Activated naive CD8-positive, alpha-beta T cell treated with anti-CD3 and anti-CD28 coated beads, Interleukin-2, amount 10 ng/mL, durations not matched to agents 7 days and 5 days (primary cell): ENCODE results near the gene SFI1. TPM values are rescaled to one million over a fixed set of nuclear protein-coding genes. Genes with fewer than 3 reads are reported as not detected.

ENCODE experiments used
- ATAC-seq: fragments of 150-1000 bp; cut with Tn5 transposase; one replicate; pipeline ENCODE4 v1.10.0; 2021; ENCODE audit warnings: low read depth, moderate library complexity
- POLR2A ChIA-PET: fragments of 350-600 bp; sonication (Branson Sonifier 250); formaldehyde crosslinking; loops from one replicate; lab custom pipeline; 2021; ENCODE audit warnings: antibody characterized with exemption; lab: Charles Lee
- DNase-seq: peaks from one replicate; pipeline ENCODE4 v3.0.0; 2021
- H3K27ac Mint-ChIP-seq: one replicate; pipeline ENCODE4 v1.8.0; 2022; ENCODE audit warnings: mild to moderate bottlenecking, mixed read lengths
- H3K27me3 Mint-ChIP-seq: one replicate; pipeline ENCODE4 v1.8.0; 2022; ENCODE audit warnings: mild to moderate bottlenecking, moderate library complexity, mixed read lengths
- H3K36me3 Mint-ChIP-seq: one replicate; pipeline ENCODE4 v1.8.0; 2021; ENCODE audit warnings: mild to moderate bottlenecking, mixed read lengths
- H3K4me1 Mint-ChIP-seq: one replicate; pipeline ENCODE4 v1.8.0; 2021; ENCODE audit warnings: mixed read lengths
- H3K4me3 Mint-ChIP-seq: one replicate; pipeline ENCODE4 v1.8.0; 2022; ENCODE audit warnings: mild to moderate bottlenecking, moderate library complexity, mixed read lengths
- H3K9me3 Mint-ChIP-seq: one replicate; pipeline ENCODE4 v1.8.0; 2021; ENCODE audit warnings: mixed read lengths
- total RNA-seq, 2 experiments: library from RNA; stranded (reverse); gene quantifications; one replicate each; pipeline ENCODE4 v1.2.3, GENCODE V29; 2021

Gene SFI1
- total RNA-seq, 2 experiments from 2014 or later = 209 to 210 TPM

- Mint-ChIP-seq H3K9me3 (no peaks in the 10 kb centered on the region), H3K4me3 (no peak overlapping the region), H3K36me3 (peaks cover 4% of the 10 kb centered on the region), H3K27me3 (no peaks in the 10 kb centered on the region), H3K27ac (no peak overlapping the region), H3K4me1 (no peaks in the 10 kb centered on the region)
- no peak for DNase-seq
- ATAC-seq = no peak
- POLR2A ChIA-PET = interaction anchor here (0.7 kb wide), 1 partner anchor 11 kb away, joined by 3 read pairs; no protein-coding TSS in a partner anchor
These were observed 98.9 kb downstream of the SFI1 start for GRCh38 chr22:31595271-31595670.

- Mint-ChIP-seq H3K27me3 (no peaks in the 10 kb centered on the region), H3K27ac (no peak overlapping the region), H3K36me3 (peaks cover 10% of the 10 kb centered on the region), H3K9me3 (no peaks in the 10 kb centered on the region), H3K4me1 (no peaks in the 10 kb centered on the region), H3K4me3 (no peak overlapping the region)
- DNase-seq (no peak), ATAC-seq (no peak)
- POLR2A ChIA-PET = no interaction called here
These were observed 106.1 kb downstream of the SFI1 start for GRCh38 chr22:31602259-31602952.

GRCh38 chr22:31603081-31603525 lies 106.8 kb downstream of the SFI1 start:
- POLR2A ChIA-PET = no interaction called here
- DNase-seq (no peak), ATAC-seq (no peak)
- no peaks in the 10 kb centered on the region for H3K9me3 Mint-ChIP-seq
- H3K4me3 Mint-ChIP-seq = no peak overlapping the region
- peaks cover 10% of the 10 kb centered on the region for H3K36me3 Mint-ChIP-seq
- no peaks in the 10 kb centered on the region for H3K27me3 Mint-ChIP-seq
- H3K27ac Mint-ChIP-seq = no peak overlapping the region
- H3K4me1 Mint-ChIP-seq = no peaks in the 10 kb centered on the region

- DNase-seq (no peak), ATAC-seq (no peak)
- no peaks in the 10 kb centered on the region for H3K9me3 Mint-ChIP-seq
- no peaks in the 10 kb centered on the region for H3K27me3 Mint-ChIP-seq
- peaks cover 13% of the 10 kb centered on the region for H3K36me3 Mint-ChIP-seq
- H3K27ac Mint-ChIP-seq = no peak overlapping the region
- H3K4me3 Mint-ChIP-seq = no peak overlapping the region
- POLR2A ChIA-PET = no interaction called here
- no peaks in the 10 kb centered on the region for H3K4me1 Mint-ChIP-seq
These were observed 107.2 kb downstream of the SFI1 start for GRCh38 chr22:31603574-31603973.

GRCh38 chr22:31604137-31604705 lies 107.9 kb downstream of the SFI1 start:
- DNase-seq (no peak), ATAC-seq (no peak)
- H3K9me3 Mint-ChIP-seq = no peaks in the 10 kb centered on the region
- no peak overlapping the region for H3K27ac Mint-ChIP-seq
- POLR2A ChIA-PET = no interaction called here
- H3K4me1 Mint-ChIP-seq = no peaks in the 10 kb centered on the region
- H3K27me3 Mint-ChIP-seq = no peaks in the 10 kb centered on the region
- H3K36me3 Mint-ChIP-seq = peaks cover 13% of the 10 kb centered on the region
- no peak overlapping the region for H3K4me3 Mint-ChIP-seq

- no peaks in the 10 kb centered on the region for H3K9me3 Mint-ChIP-seq
- no peak for ATAC-seq
- POLR2A ChIA-PET = no interaction called here
These were observed 108.7 kb downstream of the SFI1 start for GRCh38 chr22:31604746-31605705.

GRCh38 chr22:31605851-31606585 lies 109.7 kb downstream of the SFI1 start:
- H3K27me3 Mint-ChIP-seq = no peaks in the 10 kb centered on the region
- POLR2A ChIA-PET = no interaction called here

More at GRCh38 chr22:31604746-31605705, 108.7 kb downstream of the SFI1 start:
- no peak for DNase-seq
- Mint-ChIP-seq H3K4me1 (no peaks in the 10 kb centered on the region), H3K4me3 (no peak overlapping the region), H3K36me3 (peaks cover 13% of the 10 kb centered on the region), H3K27ac (peak overlapping the region; percentile 63), H3K27me3 (no peaks in the 10 kb centered on the region)

GRCh38 chr22:31607696-31608095 lies 111.4 kb downstream of the SFI1 start:
- H3K27ac Mint-ChIP-seq = no peak overlapping the region
- no peaks in the 10 kb centered on the region for H3K27me3 Mint-ChIP-seq
- H3K36me3 Mint-ChIP-seq = peaks cover 11% of the 10 kb centered on the region
- no peak for ATAC-seq
- DNase-seq = peak; percentile 17
- H3K4me1 Mint-ChIP-seq = no peaks in the 10 kb centered on the region
- H3K4me3 Mint-ChIP-seq = no peak overlapping the region
- POLR2A ChIA-PET = no interaction called here
- H3K9me3 Mint-ChIP-seq = no peaks in the 10 kb centered on the region

More at GRCh38 chr22:31605851-31606585, 109.7 kb downstream of the SFI1 start:
- Mint-ChIP-seq H3K27ac (no peak overlapping the region), H3K4me3 (no peak overlapping the region), H3K4me1 (no peaks in the 10 kb centered on the region), H3K9me3 (no peaks in the 10 kb centered on the region), H3K36me3 (peaks cover 13% of the 10 kb centered on the region)
- DNase-seq (no peak), ATAC-seq (no peak)

- Mint-ChIP-seq H3K27ac (peak overlapping the region; percentile 30), H3K36me3 (peaks cover 11% of the 10 kb centered on the region), H3K27me3 (no peaks in the 10 kb centered on the region), H3K4me1 (no peaks in the 10 kb centered on the region), H3K9me3 (no peaks in the 10 kb centered on the region), H3K4me3 (no peak overlapping the region)
- DNase-seq (peak; percentile 17), ATAC-seq (no peak)
- POLR2A ChIA-PET = no interaction called here
These were observed 113.4 kb downstream of the SFI1 start for GRCh38 chr22:31609716-31610115.

GRCh38 chr22:31610611-31611010 lies 114.3 kb downstream of the SFI1 start:
- ATAC-seq (no peak), DNase-seq (no peak)
- POLR2A ChIA-PET = no interaction called here
- peaks cover 6% of the 10 kb centered on the region for H3K4me1 Mint-ChIP-seq
- H3K9me3 Mint-ChIP-seq = no peaks in the 10 kb centered on the region
- peaks cover 7% of the 10 kb centered on the region for H3K36me3 Mint-ChIP-seq
- no peaks in the 10 kb centered on the region for H3K27me3 Mint-ChIP-seq
- H3K4me3 Mint-ChIP-seq = no peak overlapping the region
- H3K27ac Mint-ChIP-seq = no peak overlapping the region

GRCh38 chr22:31611061-31611760 lies 114.9 kb downstream of the SFI1 start:
- no peak overlapping the region for H3K4me3 Mint-ChIP-seq
- DNase-seq (no peak), ATAC-seq (no peak)
- no peaks in the 10 kb centered on the region for H3K27me3 Mint-ChIP-seq
- H3K36me3 Mint-ChIP-seq = peaks cover 3% of the 10 kb centered on the region
- H3K4me1 Mint-ChIP-seq = peaks cover 12% of the 10 kb centered on the region
- H3K27ac Mint-ChIP-seq = no peak overlapping the region
- H3K9me3 Mint-ChIP-seq = no peaks in the 10 kb centered on the region
- POLR2A ChIA-PET = no interaction called here

GRCh38 chr22:31612891-31613285 lies 116.6 kb downstream of the SFI1 start:
- Mint-ChIP-seq H3K4me1 (peaks cover 12% of the 10 kb centered on the region), H3K27ac (no peak overlapping the region), H3K9me3 (no peaks in the 10 kb centered on the region), H3K27me3 (no peaks in the 10 kb centered on the region), H3K36me3 (peaks cover 3% of the 10 kb centered on the region), H3K4me3 (no peak overlapping the region)
- no peak for ATAC-seq
- POLR2A ChIA-PET = interaction anchor here (1.2 kb wide), 1 partner anchor 18 kb away, joined by 4 read pairs; no protein-coding TSS in a partner anchor
- no peak for DNase-seq
